ENCODE results near the gene C20orf204. TPM values are rescaled to one million over a fixed set of nuclear protein-coding genes. Genes with fewer than 3 reads are reported as not detected.

The C20orf204 gene
- total and polyA plus RNA-seq, 2 donors (not counting 3 experiments of a cell fraction or from before 2014, with no cell fraction given) = 2.8 to 5.8 TPM

- TF ChIP-seq, protein P1, sequence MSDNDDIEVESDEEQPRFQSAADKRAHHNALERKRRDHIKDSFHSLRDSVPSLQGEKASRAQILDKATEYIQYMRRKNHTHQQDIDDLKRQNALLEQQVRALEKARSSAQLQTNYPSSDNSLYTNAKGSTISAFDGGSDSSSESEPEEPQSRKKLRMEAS (IDR thresholded peaks at IDR 0.05; ENCODE audit: insufficient read depth, insufficient read length) = no peak
- TF ChIP-seq POLR2A (IDR thresholded peaks at IDR 0.05; ENCODE audit: low read depth, low read length) (no peak), CTCF (IDR thresholded peaks at IDR 0.05; ENCODE audit: extremely low read depth in 1 of 2, insufficient read depth in 1 of 2, low read depth in 1 of 2, low read length in 2 of 2) (no peak), JUN (IDR thresholded peaks at IDR 0.05; ENCODE audit: borderline replicate concordance, insufficient read depth, insufficient read length, low read depth) (no peak), EZH2 (IDR thresholded peaks at IDR 0.05; ENCODE audit: borderline replicate concordance, low read depth, low read length, severe bottlenecking) (no peak), MYC (IDR thresholded peaks at IDR 0.05; ENCODE audit: low read depth, low read length) (no peak), GATA2 (IDR thresholded peaks at IDR 0.05; ENCODE audit: insufficient read depth, insufficient read length, low read depth, low read length) (no peak), POLR2AphosphoS5 (IDR thresholded peaks at IDR 0.05; ENCODE audit: insufficient read depth, low read depth, low read length) (no peak)
- POLR2A ChIA-PET = no interaction called here
Measured at GRCh38 chr20:64065062-64065973, 29.3 kb downstream of the C20orf204 start.

More at GRCh38 chr20:64065062-64065973, 29.3 kb downstream of the C20orf204 start:
- H3K9me1 ChIP-seq (replicated peaks; ENCODE audit: control insufficient read depth, extremely low read depth, insufficient read depth, low read length) = no peaks in the 10 kb centered on the region
- H3K4me3 ChIP-seq (replicated peaks in 1 of 3; ENCODE audit: insufficient read depth in 1 of 3, low read depth in 1 of 3, low read length in 3 of 3) = no peak overlapping the region
- no peaks in the 10 kb centered on the region for H3K27me3 ChIP-seq (ENCODE audit: control insufficient read depth in 2 of 2, insufficient read depth in 2 of 2, low read length in 2 of 2)
- no peaks in the 10 kb centered on the region for H3K9me3 ChIP-seq (replicated peaks; ENCODE audit: control insufficient read depth, insufficient read depth, low read length)
- H3K4me2 ChIP-seq (ENCODE audit: insufficient read depth, low read length) = no peak overlapping the region
- intact Hi-C loops (cut with micrococcal nuclease) (loop anchor here (10.0 kb wide), 1 partner anchor 59 kb away; no protein-coding TSS in a partner anchor), dilution Hi-C loops (cut with MboI; ENCODE audit: extremely low pct_ligation_motif_present, low sequenced_read_pairs) (no loop called here)
- no peak for DNase-seq (ENCODE audit: low read depth, low spot score)
- peaks cover 18% of the 10 kb centered on the region for H3K4me1 ChIP-seq (ENCODE audit: control insufficient read depth, extremely low read depth, insufficient read depth, low read length)
- no TSS peak for BruUV-seq (replicated peaks)
- no peak for FAIRE-seq
- no peak overlapping the region for H2AFZ ChIP-seq (ENCODE audit: low read depth, low read length)
- no peaks in the 10 kb centered on the region for H4K20me1 ChIP-seq (replicated peaks; ENCODE audit: control insufficient read depth, extremely low read depth, insufficient read depth, low read length)
- H3K36me3 ChIP-seq (ENCODE audit: control insufficient read depth in 2 of 2, extremely low read depth in 1 of 2, insufficient read depth in 2 of 2, low read length in 2 of 2) = no peaks in the 10 kb centered on the region
- H3K27ac ChIP-seq (ENCODE audit: insufficient read depth, low read depth, low read length) = no peak overlapping the region
- H3K9ac ChIP-seq (replicated peaks; ENCODE audit: extremely low read depth, insufficient read depth, low read length) = no peak overlapping the region
- CTCF ChIA-PET = interaction anchor here (1.2 to 1.5 kb wide), 4 partner anchors 15 to 26 kb away, joined by 3 to 8 read pairs (median 4); partner anchors contain the start of gene OPRL1
- H3K79me2 ChIP-seq (ENCODE audit: control insufficient read depth, insufficient read depth, low read length) = peaks cover 6% of the 10 kb centered on the region

Data from endothelial cell of umbilical vein (primary cell).